GM12878 (cell line): ENCODE results near the gene DPEP1. TPM values are rescaled to one million over a fixed set of nuclear protein-coding genes. Genes with fewer than 3 reads are reported as not detected.

ENCODE experiments used
- ATAC-seq: fragments of 200-7000 bp; cut with Tn5 transposase; 3 replicates; pipeline ENCODE4 v1.9.1; 2020; ENCODE audit warnings: mild to moderate bottlenecking, moderate library complexity
- BruUV-seq: library from RNA; stranded (reverse); fragments of 400-500 nt; replicated peaks from 2 replicates; lab custom pipeline; 2021; lab: Mats Ljungman, UMichigan
- CTCF ChIA-PET: fragments of 300-600 bp; sonication (Branson Sonifier 250); formaldehyde crosslinking; extraction: SDS; loops from one replicate; lab custom pipeline; 2021; ENCODE audit warnings: inconsistent platforms; lab: Yijun Ruan, JAX
- POLR2A ChIA-PET: fragments of 350-600 bp; formaldehyde crosslinking; extraction: SDS; loops from one replicate; lab custom pipeline; 2021; ENCODE audit warnings: inconsistent platforms; lab: Charles Lee
- RAD21 ChIA-PET: fragments of 300-600 bp; sonication (Branson Sonifier 250); formaldehyde crosslinking; loops from one replicate; lab custom pipeline; 2023; ENCODE audit warnings: antibody characterized with exemption; ENCODE audit not compliant: unreplicated experiment; lab: Charles Lee
- SMC1A ChIA-PET: fragments of 300-600 bp; sonication (Branson Sonifier 250); formaldehyde crosslinking; loops from one replicate; lab custom pipeline; 2023; ENCODE audit not compliant: unreplicated experiment, uncharacterized antibody; lab: Charles Lee
- DNase-seq: peaks from one replicate; pipeline ENCODE4 v3.0.0-alpha.2; 2011; ENCODE audit warnings: low read depth, low spot score
- FAIRE-seq: peaks from 3 replicates; lab custom pipeline; 2011; peaks lifted over from hg19 to GRCh38; lab: Jason Lieb, UNC
- H2AFZ ChIP-seq: 2 replicates; pipeline ENCODE4 v1.6.0; 2011; ENCODE audit warnings: low read depth, low read length, control low read depth; ENCODE audit not compliant: control insufficient read depth
- H3K27ac ChIP-seq: 2 replicates; pipeline ENCODE4 v1.5.1; 2011; ENCODE audit warnings: control low read depth; ENCODE audit not compliant: control insufficient read depth, insufficient read depth
- H3K27me3 ChIP-seq, 2 experiments: replicated peaks in 1 of 2; 2 replicates each; pipeline versions ENCODE4 v1.6.0 to v1.6.1; 2011; ENCODE audit warnings: low read length in 1 of 2; ENCODE audit not compliant: control insufficient read depth in 2 of 2, insufficient read depth in 2 of 2
- H3K36me3 ChIP-seq, 2 experiments: 2 replicates each; pipeline ENCODE4 v1.5.1; 2011; ENCODE audit warnings: low read length in 1 of 2; ENCODE audit not compliant: control insufficient read depth in 2 of 2, insufficient read depth in 2 of 2
- H3K4me1 ChIP-seq: 2 replicates; pipeline ENCODE4 v1.6.1; 2011; ENCODE audit warnings: mild to moderate bottlenecking, low read length, moderate library complexity, mixed read lengths; ENCODE audit not compliant: control insufficient read depth, insufficient read depth
- H3K4me2 ChIP-seq: 2 replicates; pipeline ENCODE4 v1.6.0; 2011; ENCODE audit warnings: control low read depth; ENCODE audit not compliant: control insufficient read depth, insufficient read depth
- H3K4me3 ChIP-seq: fragments of 200-600 bp; sonication (generic); 2 replicates; pipeline ENCODE4 v1.5.1; 2016
- H3K79me2 ChIP-seq: 2 replicates; pipeline ENCODE4 v1.6.0; 2011; ENCODE audit warnings: low read length; ENCODE audit not compliant: control insufficient read depth, insufficient read depth
- H3K9ac ChIP-seq: 2 replicates; pipeline ENCODE4 v1.8.0; 2011; ENCODE audit warnings: low read length, control low read depth, mixed read lengths; ENCODE audit not compliant: control insufficient read depth, insufficient read depth
- H3K9me3 ChIP-seq: replicated peaks from 3 replicates; pipeline ENCODE4 v1.5.1; 2011; ENCODE audit warnings: mild to moderate bottlenecking, low read length; ENCODE audit not compliant: control insufficient read depth, insufficient read depth
- H4K20me1 ChIP-seq: 2 replicates; pipeline ENCODE4 v1.6.0; 2011; ENCODE audit not compliant: control insufficient read depth, insufficient read depth
- CHD2 ChIP-seq: IDR thresholded peaks from 2 replicates; pipeline ENCODE4 v1.6.1; 2011; ENCODE audit warnings: low read depth, low read length, improper control_type of control experiment, borderline replicate concordance
- E2F8 ChIP-seq: fragments of 450-650 bp; IDR thresholded peaks from 2 replicates; pipeline ENCODE4 v1.6.1; 2018; ENCODE audit warnings: mild to moderate bottlenecking, low read depth, moderate library complexity; ENCODE audit not compliant: partially characterized antibody
- GATAD2B ChIP-seq: fragments of 450-650 bp; conservative IDR thresholded peaks from 2 replicates; pipeline ENCODE4 v1.6.1; 2017; ENCODE audit warnings: low read depth, mild to moderate bottlenecking, moderate library complexity
- HCFC1 ChIP-seq: fragments of 150-350 bp; IDR thresholded peaks from 2 replicates; pipeline ENCODE4 v1.6.1; 2014; ENCODE audit warnings: low read length
- HDAC6 ChIP-seq: fragments of 200-600 bp; sonication (generic); IDR thresholded peaks from one replicate; pipeline ENCODE4 v1.8.0; 2017; ENCODE audit warnings: antibody characterized with exemption; ENCODE audit not compliant: unreplicated experiment
- MAX ChIP-seq: IDR thresholded peaks from 2 replicates; pipeline ENCODE4 v1.6.1; 2012; ENCODE audit warnings: low read depth, low read length, improper control_type of control experiment
- MEF2B ChIP-seq: fragments of 450-650 bp; IDR thresholded peaks from 2 replicates; pipeline ENCODE4 v1.6.1; 2018; ENCODE audit warnings: mild to moderate bottlenecking, moderate library complexity; ENCODE audit not compliant: partially characterized antibody, poor library complexity, severe bottlenecking
- RAD21 ChIP-seq: IDR thresholded peaks from 2 replicates; pipeline ENCODE4 v1.6.1; 2011; ENCODE audit warnings: mild to moderate bottlenecking, low read depth, low read length, moderate library complexity; ENCODE audit not compliant: insufficient read depth
- RELA ChIP-seq: fragments of 450-650 bp; IDR thresholded peaks from 2 replicates; pipeline ENCODE4 v1.8.0; 2014; ENCODE audit warnings: borderline replicate concordance; ENCODE audit not compliant: partially characterized antibody
- TBL1XR1 ChIP-seq: IDR thresholded peaks from 2 replicates; pipeline ENCODE4 v1.6.1; 2012; ENCODE audit warnings: low read depth, low read length, improper control_type of control experiment
- YY1 ChIP-seq: IDR thresholded peaks from 2 replicates; pipeline ENCODE4 v1.6.1; 2011; ENCODE audit warnings: low read depth, mild to moderate bottlenecking, low read length
- ZNF687 ChIP-seq: fragments of 450-650 bp; IDR thresholded peaks from 2 replicates; pipeline ENCODE4 v1.6.1; 2017; ENCODE audit warnings: mild to moderate bottlenecking, moderate library complexity
- WGBS: methylation state at CpG from one replicate; pipeline ENCODE4 v1.1.6; 2016; ENCODE audit warnings: low lambda C conversion rate; ENCODE audit not compliant: insufficient replicate concordance, insufficient coverage; ENCODE audit errors: missing lambda C conversion rate; 5-methylcytosine and 5-hydroxymethylcytosine counted together
- in situ Hi-C: fragments of 300-500 bp; cut with MboI; formaldehyde crosslinking; loops from 9 replicates; pipeline ENCODE4 v1.14.3; 2018; ENCODE audit warnings: mixed read lengths
- intact Hi-C: fragments of 100-400 bp; cut with micrococcal nuclease; formaldehyde crosslinking; loops from one replicate; pipeline ENCODE4 v1.14.2; 2022; ENCODE audit not compliant: unreplicated experiment
- polyA plus RNA-seq, 11 experiments: library from polyadenylated mRNA; depleted of rRNA in 4 of 11; unstranded in 6 of 11; stranded (reverse) in 5 of 11; fragments of >200 nt; fragmentation: Nextera tagmentation in 4 of 11; fragmentation: Illumina TruSeq in 1 of 11; extraction: Ambion mirVana in 4 of 11; extraction: Trizol in 1 of 11; gene quantifications; 1 replicate in 1 of 11; 2 replicates in 10 of 11; pipeline versions ENCODE4 v1.2.1 to v1.2.3, GENCODE V29; 2011 to 2016; ENCODE audit warnings: inconsistent platforms in 2 of 11, missing spikeins in 2 of 11, low read depth in 1 of 11
- total RNA-seq, 4 experiments: library from RNA; depleted of rRNA in 3 of 4; stranded (reverse); fragments of >200 nt in 3 of 4; fragmentation: Illumina TruSeq in 1 of 4; extraction: Trizol in 1 of 4; gene quantifications; 2 replicates each; pipeline versions ENCODE4 v1.2.1 to v1.2.3, GENCODE V29; 2013 to 2021

Gene DPEP1
- total and polyA plus RNA-seq, 10 of the 15 experiments (the other 5 are each of a cell fraction or from before 2014, with no cell fraction given) = not detected

GRCh38 chr16:89575247-89576152 is 37.9 kb upstream of the DPEP1 start, which contains the start of gene CPNE7:
CPNE7 (plus strand) TSS chr16:89575758; CDS start chr16:89575898, 140 bp downstream.
- H3K9me3 ChIP-seq = no peaks in the 10 kb centered on the region; the same call in 2 of the 3 replicates
- H3K36me3 ChIP-seq = no peaks in the 10 kb centered on the region
- intact Hi-C loops (loop anchor here (2.0 kb wide), 1 partner anchor 65 kb away; no protein-coding TSS in a partner anchor), in situ Hi-C loops (no loop called here)
- H4K20me1 ChIP-seq = no peaks in the 10 kb centered on the region
- ChIA-PET POLR2A (interaction anchor here (0.5 kb wide), 1 partner anchor 286 kb away, joined by 3 read pairs; no protein-coding TSS in a partner anchor), RAD21 (interaction anchor here (1.3 kb wide), 1 partner anchor 125 kb away, joined by 5 read pairs; no protein-coding TSS in a partner anchor), CTCF (interaction anchor here (0.8 to 1.1 kb wide), 2 partner anchors 25 to 124 kb away, joined by 3 to 4 read pairs; no protein-coding TSS in a partner anchor), SMC1A (no interaction called here)
- peaks cover 15% of the 10 kb centered on the region for H3K4me1 ChIP-seq
- FAIRE-seq (no peak), DNase-seq (no peak), ATAC-seq (peak; percentile 51)
- no peaks in the 10 kb centered on the region; a peak in 1 of 4 replicates for H3K27me3 ChIP-seq
- BruUV-seq = no TSS peak
- H3K4me3 ChIP-seq = peak within 1 kb of the TSS; percentile 58
- WGBS = 8% methylated on average over 60 of the region's 103 CpGs
- no peak within 1 kb of the TSS for H3K27ac ChIP-seq
- no peaks in the 10 kb centered on the region for H3K79me2 ChIP-seq
- peak within 1 kb of the TSS; percentile 70; the same call in 1 of the 2 replicates for H3K4me2 ChIP-seq
- peak within 1 kb of the TSS; percentile 35 for H2AFZ ChIP-seq
- no peak within 1 kb of the TSS; the same call in 1 of the 2 replicates for H3K9ac ChIP-seq
- TF ChIP-seq E2F8 = no peak
- no peak for TF ChIP-seq CHD2
- peak; percentile 42 for TF ChIP-seq GATAD2B
- no peak for TF ChIP-seq HCFC1
- TF ChIP-seq MAX = 0 out of 2 replicates have a peak, but pooled peaks have one; percentile 41
- peak; percentile 18 for TF ChIP-seq MEF2B
- TF ChIP-seq RAD21 = no peak
- no peak for TF ChIP-seq TBL1XR1
- no peak for TF ChIP-seq RELA
- 0 out of 2 replicates have a peak, but pooled peaks have one; percentile 28 for TF ChIP-seq ZNF687
- TF ChIP-seq YY1 = peak; percentile 21; the same call in 1 of the 2 replicates
- peak; percentile 54 for TF ChIP-seq HDAC6
